ENCODE results near the gene PTOV1.

Gene PTOV1

DNA sequence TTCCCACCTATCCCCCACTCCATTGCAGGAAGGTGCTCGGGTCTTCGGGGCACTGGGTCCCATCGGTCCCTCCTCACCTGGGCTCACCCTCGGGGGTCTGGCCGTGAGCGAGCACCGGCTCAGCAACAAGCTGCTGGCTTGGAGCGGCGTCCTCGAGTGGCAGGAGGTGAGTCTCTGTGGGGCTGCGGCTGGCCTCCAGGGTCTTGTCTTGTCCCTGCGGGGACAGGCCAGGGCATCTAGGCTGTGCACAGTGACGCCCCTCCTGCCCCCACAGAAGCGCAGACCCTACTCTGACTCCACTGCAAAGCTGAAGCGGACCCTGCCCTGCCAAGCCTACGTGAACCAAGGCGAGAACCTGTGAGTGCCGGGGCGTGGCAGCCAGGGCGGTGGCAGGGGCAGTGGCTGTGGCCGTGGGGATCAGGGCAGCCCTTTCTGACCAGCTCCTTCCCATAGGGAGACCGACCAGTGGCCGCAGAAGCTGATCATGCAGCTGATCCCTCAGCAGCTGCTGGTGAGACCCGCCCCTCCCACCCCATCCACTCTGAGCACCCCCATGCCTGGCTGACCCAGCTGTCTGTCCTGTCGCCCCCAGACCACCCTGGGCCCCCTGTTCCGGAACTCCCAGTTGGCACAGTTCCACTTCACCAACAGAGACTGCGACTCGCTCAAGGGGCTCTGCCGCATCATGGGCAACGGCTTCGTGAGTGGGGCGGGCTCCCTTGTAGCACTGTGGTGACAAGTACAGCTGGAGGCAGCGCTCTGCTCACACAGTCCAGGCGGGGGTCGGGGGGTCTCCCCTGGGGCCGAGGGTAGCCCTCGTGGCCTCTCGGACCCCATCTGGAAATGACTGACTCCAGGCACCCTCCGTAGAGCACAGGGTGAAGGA is 3.7 kb downstream of the PTOV1 start:
- TF ChIP-seq, protein P1, sequence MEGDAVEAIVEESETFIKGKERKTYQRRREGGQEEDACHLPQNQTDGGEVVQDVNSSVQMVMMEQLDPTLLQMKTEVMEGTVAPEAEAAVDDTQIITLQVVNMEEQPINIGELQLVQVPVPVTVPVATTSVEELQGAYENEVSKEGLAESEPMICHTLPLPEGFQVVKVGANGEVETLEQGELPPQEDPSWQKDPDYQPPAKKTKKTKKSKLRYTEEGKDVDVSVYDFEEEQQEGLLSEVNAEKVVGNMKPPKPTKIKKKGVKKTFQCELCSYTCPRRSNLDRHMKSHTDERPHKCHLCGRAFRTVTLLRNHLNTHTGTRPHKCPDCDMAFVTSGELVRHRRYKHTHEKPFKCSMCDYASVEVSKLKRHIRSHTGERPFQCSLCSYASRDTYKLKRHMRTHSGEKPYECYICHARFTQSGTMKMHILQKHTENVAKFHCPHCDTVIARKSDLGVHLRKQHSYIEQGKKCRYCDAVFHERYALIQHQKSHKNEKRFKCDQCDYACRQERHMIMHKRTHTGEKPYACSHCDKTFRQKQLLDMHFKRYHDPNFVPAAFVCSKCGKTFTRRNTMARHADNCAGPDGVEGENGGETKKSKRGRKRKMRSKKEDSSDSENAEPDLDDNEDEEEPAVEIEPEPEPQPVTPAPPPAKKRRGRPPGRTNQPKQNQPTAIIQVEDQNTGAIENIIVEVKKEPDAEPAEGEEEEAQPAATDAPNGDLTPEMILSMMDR (IDR thresholded peaks at IDR 0.05; ENCODE audit: extremely low read depth, insufficient read depth, missing control alignments): no peak
- in situ Hi-C loops (cut with MboI; ENCODE audit: low pct_unique_long_range_greater_than_20kb, low sequenced_read_pairs, unreplicated experiment): no loop called here
- DNase-seq (ENCODE audit: low spot score): no peak

DNA sequence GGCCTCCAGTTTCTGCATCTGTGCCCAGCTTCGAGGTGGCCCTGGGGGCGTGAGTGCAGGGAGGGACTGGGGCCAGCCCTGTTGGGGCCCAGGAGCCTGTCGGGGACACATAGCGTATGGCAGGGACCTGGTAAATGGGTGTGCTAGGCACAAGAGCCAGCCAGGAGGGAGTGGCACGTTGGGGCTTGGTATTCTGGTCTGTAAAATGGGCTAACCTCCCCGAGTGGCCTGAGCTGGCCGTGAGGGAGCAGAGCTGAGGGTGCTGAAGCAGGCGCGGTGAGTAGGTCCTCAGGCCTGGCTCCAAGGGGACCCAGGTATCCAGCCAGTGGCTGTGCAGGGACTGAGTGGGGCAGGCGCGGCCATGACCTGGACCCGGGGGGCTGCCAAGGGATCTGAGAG is 4.3 kb downstream of the PTOV1 start:
- in situ Hi-C loops (cut with MboI; ENCODE audit: low pct_unique_long_range_greater_than_20kb, low sequenced_read_pairs, unreplicated experiment): no loop called here
- TF ChIP-seq, protein P1 (IDR thresholded peaks at IDR 0.05; ENCODE audit: extremely low read depth, insufficient read depth, missing control alignments): no peak
- no peak for DNase-seq (ENCODE audit: low spot score)

DNA sequence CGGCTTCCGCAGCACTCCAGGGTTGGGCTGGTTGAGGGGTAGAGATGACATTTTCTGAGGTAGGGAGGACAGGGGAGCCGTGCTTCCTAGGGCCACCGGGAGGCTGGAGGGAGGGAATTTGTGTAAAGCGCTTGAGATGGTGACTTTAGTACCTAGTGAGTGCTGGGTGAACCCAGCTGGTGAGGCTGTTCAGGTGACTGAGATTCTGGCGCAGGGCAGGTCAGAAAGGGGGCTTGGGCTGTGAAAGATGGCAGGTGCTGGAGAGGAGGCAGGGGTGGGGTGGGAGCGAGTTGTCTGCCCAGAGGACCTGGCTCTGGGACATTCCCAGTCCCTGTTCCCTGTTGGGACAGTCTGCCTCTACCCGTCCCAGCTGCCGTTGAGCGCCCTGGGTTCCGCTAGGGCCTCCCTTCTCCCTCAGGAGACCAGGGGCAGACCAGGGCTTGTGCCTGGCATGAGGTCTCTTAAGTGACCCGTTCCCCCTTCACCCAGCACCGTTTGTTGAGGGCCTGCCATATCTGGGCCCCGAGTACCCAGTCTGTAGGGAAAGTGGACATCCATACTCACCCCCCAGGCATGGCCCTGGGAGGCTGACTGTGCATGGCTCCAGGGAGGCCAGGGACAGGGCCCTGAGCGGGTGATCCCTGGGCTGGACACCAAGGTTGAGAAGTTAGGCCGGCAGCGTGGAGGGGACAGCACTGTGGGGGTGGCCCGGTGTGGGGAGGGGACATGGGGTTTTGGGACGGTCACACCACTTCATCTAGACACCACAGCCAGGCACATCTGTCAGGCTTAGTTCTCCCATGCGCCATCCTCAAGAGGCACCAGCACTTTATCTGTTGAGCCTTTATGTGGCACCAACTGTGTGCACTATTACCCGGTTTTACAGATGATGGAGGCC is 5.0 kb downstream of the PTOV1 start:
- TF ChIP-seq, protein P1 (IDR thresholded peaks at IDR 0.05; ENCODE audit: extremely low read depth, insufficient read depth, missing control alignments): no peak
- DNase-seq (ENCODE audit: low spot score): no peak
- in situ Hi-C loops (cut with MboI; ENCODE audit: low pct_unique_long_range_greater_than_20kb, low sequenced_read_pairs, unreplicated experiment): no loop called here

DNA sequence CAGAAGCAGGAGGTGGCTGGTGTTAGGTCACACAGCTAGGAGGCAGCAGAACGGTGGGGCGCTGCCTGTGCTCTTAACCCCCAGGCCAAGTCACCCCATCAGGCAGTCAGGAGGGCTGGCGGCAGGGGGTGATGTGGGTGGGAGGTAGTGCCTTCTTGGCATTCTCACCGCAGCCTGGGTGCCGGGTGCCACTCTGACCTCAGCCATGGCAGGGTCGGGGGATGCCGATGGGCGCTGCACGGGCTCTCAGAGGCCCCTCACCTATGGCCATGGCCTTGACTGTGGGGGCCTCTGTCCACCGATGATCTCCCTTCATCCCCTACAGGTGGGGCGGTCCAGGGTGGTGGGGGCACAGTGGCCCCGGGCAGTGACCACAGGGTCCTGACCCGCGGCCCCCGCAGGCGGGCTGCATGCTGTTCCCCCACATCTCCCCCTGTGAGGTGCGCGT is 5.6 kb downstream of the PTOV1 start:
- DNase-seq (ENCODE audit: low spot score): no peak
- in situ Hi-C loops (cut with MboI; ENCODE audit: low pct_unique_long_range_greater_than_20kb, low sequenced_read_pairs, unreplicated experiment): no loop called here
- TF ChIP-seq, protein P1 (IDR thresholded peaks at IDR 0.05; ENCODE audit: extremely low read depth, insufficient read depth, missing control alignments): no peak

DNA sequence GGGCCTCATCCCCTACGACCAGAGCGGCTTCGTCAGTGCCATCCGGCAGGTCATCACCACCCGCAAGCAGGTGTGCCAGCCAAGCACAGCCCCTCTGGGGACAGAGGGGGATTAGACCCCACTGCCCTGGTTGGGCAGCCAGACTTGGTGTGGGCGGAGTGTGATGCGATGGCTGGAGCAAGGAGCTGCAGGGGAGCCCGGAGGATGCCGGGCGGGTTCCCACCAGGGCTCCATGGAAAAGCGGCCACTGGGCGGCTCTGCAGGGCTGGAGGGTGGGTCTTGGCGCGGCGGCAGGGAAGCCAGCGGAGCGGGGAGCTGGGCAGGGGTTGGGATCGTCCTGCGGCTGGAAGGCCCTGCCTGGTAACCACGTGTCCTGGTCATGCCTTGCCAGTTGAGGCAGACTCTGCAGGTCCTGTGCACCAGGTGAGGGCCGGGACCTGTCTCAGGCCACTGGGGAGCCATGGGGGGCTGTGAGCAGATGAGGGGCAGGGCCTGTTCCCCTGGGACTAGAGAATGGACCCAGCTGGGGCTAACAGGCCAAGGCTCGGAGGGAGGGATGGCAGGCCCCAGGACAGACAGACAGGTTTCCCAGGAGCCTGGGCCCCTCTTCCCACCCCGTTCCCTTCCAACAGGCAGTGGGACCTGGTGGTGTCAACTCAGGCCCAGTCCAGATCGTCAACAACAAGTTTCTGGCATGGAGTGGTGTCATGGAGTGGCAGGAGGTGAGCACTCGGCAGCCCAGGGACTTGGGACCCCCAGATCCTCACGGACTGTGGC is 6.3 kb downstream of the PTOV1 start:
- DNase-seq (ENCODE audit: low spot score): no peak
- in situ Hi-C loops (cut with MboI; ENCODE audit: low pct_unique_long_range_greater_than_20kb, low sequenced_read_pairs, unreplicated experiment): no loop called here
- TF ChIP-seq, protein P1 (IDR thresholded peaks at IDR 0.05; ENCODE audit: extremely low read depth, insufficient read depth, missing control alignments): no peak

DNA sequence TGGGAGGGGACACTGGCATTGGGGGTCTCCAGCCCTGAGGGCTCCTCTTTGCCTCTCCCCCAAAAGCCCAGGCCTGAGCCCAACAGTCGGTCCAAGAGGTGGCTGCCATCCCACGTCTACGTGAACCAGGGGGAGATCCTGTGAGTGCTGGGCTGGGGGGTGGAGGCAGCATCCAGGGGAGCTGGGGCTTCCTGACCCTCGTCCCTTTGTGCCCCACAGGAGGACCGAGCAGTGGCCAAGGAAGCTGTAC is 6.8 kb downstream of the PTOV1 start:
- TF ChIP-seq, protein P1 (IDR thresholded peaks at IDR 0.05; ENCODE audit: extremely low read depth, insufficient read depth, missing control alignments): no peak
- DNase-seq (ENCODE audit: low spot score): no peak
- in situ Hi-C loops (cut with MboI; ENCODE audit: low pct_unique_long_range_greater_than_20kb, low sequenced_read_pairs, unreplicated experiment): no loop called here
